Thoracic aorta (tissue), 2 donors: ENCODE measurements around the gene CALHM4. TPM values are rescaled to one million over a fixed set of nuclear protein-coding genes. Genes with fewer than 3 reads are reported as not detected.

Experiments used
- ATAC-seq: fragments of 150-250 bp; one replicate; pipeline ENCODE4 v1.8.0; 2017; ENCODE audit warnings: low read depth; ENCODE audit not compliant: insufficient number of reproducible peaks, low FRiP score
- DNase-seq: peaks from one replicate; pipeline ENCODE4 v3.0.0-alpha.2; 2020; ENCODE audit warnings: low spot score
- H3K27ac ChIP-seq, 2 donors: fragments of 200-600 bp; sonication (generic); 1 replicate in 1 of 2; 2 replicates in 1 of 2; pipeline ENCODE4 v1.5.1; 2016; ENCODE audit warnings: mild to moderate bottlenecking in 2 of 2, moderate library complexity in 2 of 2
- H3K27me3 ChIP-seq: fragments of 200-600 bp; sonication (generic); replicated peaks from 2 replicates; pipeline ENCODE4 v1.6.0; 2016; ENCODE audit warnings: mild to moderate bottlenecking; ENCODE audit not compliant: insufficient read depth
- H3K36me3 ChIP-seq: fragments of 200-600 bp; sonication (generic); one replicate; pipeline ENCODE4 v1.5.1; 2016
- H3K4me1 ChIP-seq, 2 donors: fragments of 200-600 bp; sonication (generic); 1 replicate in 1 of 2; 2 replicates in 1 of 2; pipeline versions ENCODE4 v1.5.1 to v1.6.0; 2016; ENCODE audit warnings: low read depth in 2 of 2, mild to moderate bottlenecking in 1 of 2; ENCODE audit not compliant: control insufficient read depth in 1 of 2
- H3K4me3 ChIP-seq: fragments of 200-600 bp; sonication (generic); 2 replicates; pipeline ENCODE4 v1.5.1; 2016; ENCODE audit warnings: mild to moderate bottlenecking
- H3K9me3 ChIP-seq: fragments of 200-600 bp; sonication (generic); 2 replicates; pipeline ENCODE4 v1.5.1; 2016
- total RNA-seq, 2 donors: library from RNA; depleted of rRNA; stranded (reverse); fragments of >200 nt; gene quantifications; one replicate each; pipeline versions ENCODE4 v1.1.0 to v1.2.3, GENCODE V29; 2016
- TF ChIP-seq, protein P1 (sequence below): fragments of 200-600 bp; sonication (generic); IDR thresholded peaks from one replicate; pipeline ENCODE4 v1.5.1; 2019; ENCODE audit warnings: antibody characterized with exemption

Gene CALHM4
- total RNA-seq, 2 donors from 2014 or later: not detected

DNA sequence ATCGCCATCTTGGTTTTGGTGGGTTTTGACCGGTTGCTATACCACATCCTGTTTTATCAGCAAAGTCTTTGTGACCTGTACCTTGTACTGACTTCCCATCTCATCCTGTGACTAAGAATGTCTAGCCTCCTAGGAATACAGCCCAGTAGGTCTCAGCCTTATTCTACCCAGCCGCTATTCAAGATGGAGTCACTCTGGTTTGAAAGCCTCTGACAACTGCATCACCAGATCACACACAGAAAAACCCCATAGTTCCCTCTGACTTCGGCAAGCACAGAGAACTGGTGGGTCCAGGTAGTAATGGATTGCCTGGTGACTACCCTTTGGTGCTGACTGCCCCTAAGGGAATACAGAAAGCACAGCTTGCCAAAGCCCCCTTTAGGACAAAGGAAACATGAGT, 52.4 kb downstream of the CALHM4 start:
- no peaks in the 10 kb centered on the region for H3K9me3 ChIP-seq
- H3K4me1 ChIP-seq: no peaks in the 10 kb centered on the region
- H3K27ac ChIP-seq: no peak overlapping the region
- no peak for DNase-seq
- no peak for ATAC-seq
- no peaks in the 10 kb centered on the region for H3K36me3 ChIP-seq
- H3K27me3 ChIP-seq: no peaks in the 10 kb centered on the region
- H3K4me3 ChIP-seq: no peak overlapping the region
- TF ChIP-seq, protein P1, sequence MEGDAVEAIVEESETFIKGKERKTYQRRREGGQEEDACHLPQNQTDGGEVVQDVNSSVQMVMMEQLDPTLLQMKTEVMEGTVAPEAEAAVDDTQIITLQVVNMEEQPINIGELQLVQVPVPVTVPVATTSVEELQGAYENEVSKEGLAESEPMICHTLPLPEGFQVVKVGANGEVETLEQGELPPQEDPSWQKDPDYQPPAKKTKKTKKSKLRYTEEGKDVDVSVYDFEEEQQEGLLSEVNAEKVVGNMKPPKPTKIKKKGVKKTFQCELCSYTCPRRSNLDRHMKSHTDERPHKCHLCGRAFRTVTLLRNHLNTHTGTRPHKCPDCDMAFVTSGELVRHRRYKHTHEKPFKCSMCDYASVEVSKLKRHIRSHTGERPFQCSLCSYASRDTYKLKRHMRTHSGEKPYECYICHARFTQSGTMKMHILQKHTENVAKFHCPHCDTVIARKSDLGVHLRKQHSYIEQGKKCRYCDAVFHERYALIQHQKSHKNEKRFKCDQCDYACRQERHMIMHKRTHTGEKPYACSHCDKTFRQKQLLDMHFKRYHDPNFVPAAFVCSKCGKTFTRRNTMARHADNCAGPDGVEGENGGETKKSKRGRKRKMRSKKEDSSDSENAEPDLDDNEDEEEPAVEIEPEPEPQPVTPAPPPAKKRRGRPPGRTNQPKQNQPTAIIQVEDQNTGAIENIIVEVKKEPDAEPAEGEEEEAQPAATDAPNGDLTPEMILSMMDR: no peak

Other genes with a start within 250 kb of the CALHM4 start
- 10 to 100 TPM; 46.7 to 65.2 TPM for gene DSE, start 182.8 kb upstream of the CALHM4 start, total RNA-seq
- 10 to 100 TPM in 1 of 2 donors, 1 to 10 TPM in 1; 3.9 to 15.0 TPM for gene CALHM6, start 92.4 kb upstream of the CALHM4 start, total RNA-seq
- gene CALHM5, start 42.1 kb upstream of the CALHM4 start, total RNA-seq: 10 to 100 TPM; 14.0 to 16.7 TPM
- gene TRAPPC3L, start 8.1 kb upstream of the CALHM4 start, total RNA-seq: not detected
- 10 to 100 TPM; 19.5 to 51.0 TPM for gene RWDD1, start 17.8 kb downstream of the CALHM4 start, total RNA-seq
- under 1 TPM; 0.78 to 0.95 TPM for gene RSPH4A, start 62.7 kb downstream of the CALHM4 start, total RNA-seq
- gene ZUP1, start 115.0 kb downstream of the CALHM4 start, total RNA-seq: 1 to 10 TPM; 6.8 to 7.3 TPM
- gene KPNA5, start 127.5 kb downstream of the CALHM4 start, total RNA-seq: 1 to 10 TPM; 6.0 to 9.7 TPM
- 1 to 10 TPM in 1 of 2 donors, not detected in 1; 2.3 TPM for gene FAM162B, start 212.0 kb downstream of the CALHM4 start, total RNA-seq